IPS-20b (cell line): ENCODE data around the gene NEXN.
"Not testable (repeated sequence)": the region's sequence is repeated elsewhere in the genome, so short reads cannot be mapped to it uniquely, and the experiment has no call there.

Experiments
- H3K27ac ChIP-seq: one replicate; pipeline ENCODE4 v1.5.1; 2013; ENCODE audit warnings: low read length
- H3K27me3 ChIP-seq: 2 replicates; pipeline ENCODE4 v1.6.1; 2013; ENCODE audit warnings: mild to moderate bottlenecking, low read length, inconsistent platforms; ENCODE audit not compliant: insufficient read depth
- H3K36me3 ChIP-seq: 2 replicates; pipeline ENCODE4 v1.6.1; 2013; ENCODE audit warnings: low read depth, mild to moderate bottlenecking, inconsistent platforms, low read length, moderate library complexity; ENCODE audit not compliant: insufficient read depth
- H3K4me1 ChIP-seq: 2 replicates; pipeline ENCODE4 v1.6.1; 2013; ENCODE audit warnings: mild to moderate bottlenecking, control low read depth, inconsistent platforms, low read length, moderate library complexity; ENCODE audit not compliant: insufficient read depth
- H3K4me3 ChIP-seq: 2 replicates; pipeline ENCODE4 v1.5.1; 2013; ENCODE audit warnings: mild to moderate bottlenecking, low read length, inconsistent platforms
- H3K9ac ChIP-seq: 2 replicates; pipeline ENCODE4 v1.6.1; 2013; ENCODE audit warnings: low read depth, mild to moderate bottlenecking, inconsistent platforms, low read length, moderate library complexity
- H3K9me3 ChIP-seq: 2 replicates; pipeline ENCODE4 v1.6.1; 2013; ENCODE audit warnings: mild to moderate bottlenecking, low read depth, low read length, inconsistent platforms; ENCODE audit not compliant: insufficient read depth

Gene NEXN

DNA sequence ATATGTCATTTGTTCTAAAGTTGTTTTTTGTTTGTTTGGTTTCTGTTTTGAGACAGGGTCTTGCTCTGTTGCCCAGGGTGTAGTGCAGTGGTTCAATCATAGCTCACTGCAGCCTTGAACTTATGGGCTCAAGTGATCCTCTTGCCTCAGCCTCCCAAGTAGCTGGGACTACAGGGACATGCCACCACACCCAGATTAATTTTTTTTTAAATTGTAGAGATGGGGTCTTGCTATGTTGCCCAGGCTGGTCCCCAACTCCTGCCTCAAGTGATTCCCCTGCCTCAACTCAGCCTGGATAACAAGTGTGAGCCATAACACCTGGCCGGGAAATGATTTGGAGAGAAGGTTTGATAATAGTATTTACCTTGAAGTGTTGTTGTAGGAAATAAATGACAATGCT, 18.2 kb downstream of the NEXN start:
- Histone ChIP-seq H3K27me3 (no peaks in the 10 kb centered on the region), H3K36me3 (no peaks in the 10 kb centered on the region), H3K9me3 (no peaks in the 10 kb centered on the region), H3K4me1 (no peaks in the 10 kb centered on the region), H3K4me3 (no peak overlapping the region), H3K27ac (no peak overlapping the region), H3K9ac (no peak overlapping the region)

GRCh38 chr1:77910116-77910515, 21.7 kb downstream of the NEXN start:
- H3K4me3 ChIP-seq = no peak overlapping the region
- no peak overlapping the region for H3K27ac ChIP-seq
- no peak overlapping the region for H3K9ac ChIP-seq
- no peaks in the 10 kb centered on the region for H3K27me3 ChIP-seq
- no peaks in the 10 kb centered on the region for H3K9me3 ChIP-seq
- H3K4me1 ChIP-seq = no peaks in the 10 kb centered on the region
- H3K36me3 ChIP-seq = no peaks in the 10 kb centered on the region

- H3K27ac ChIP-seq, H3K9me3 ChIP-seq, H3K4me3 ChIP-seq, H3K9ac ChIP-seq, H3K36me3 ChIP-seq, H3K4me1 ChIP-seq, H3K27me3 ChIP-seq: not testable (repeated sequence)
Observed at GRCh38 chr1:77918918-77919317, 30.5 kb downstream of the NEXN start.

DNA sequence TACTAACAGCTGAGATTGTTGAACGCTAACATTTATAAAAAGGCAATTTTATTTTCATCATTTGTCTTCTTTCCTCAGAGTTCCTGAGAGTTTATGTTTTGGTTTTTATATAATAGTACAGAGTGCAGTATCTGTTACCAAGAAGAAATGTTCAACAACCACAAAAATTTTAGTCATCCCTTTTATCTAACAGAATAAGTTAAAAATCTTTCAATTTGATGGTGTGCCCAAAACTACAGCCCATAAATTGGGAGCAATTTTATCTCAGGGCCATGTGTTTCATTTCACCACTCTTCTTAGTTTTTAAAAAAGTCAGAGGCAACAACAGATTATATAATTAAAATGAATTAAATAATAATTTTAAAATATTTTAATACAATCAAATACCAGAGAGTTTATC, 37.1 kb downstream of the NEXN start:
- Histone ChIP-seq H3K36me3 (peaks cover 4% of the 10 kb centered on the region; the same call in 1 of the 2 replicates), H3K9ac (no peak overlapping the region), H3K4me1 (no peaks in the 10 kb centered on the region), H3K27ac (no peak overlapping the region), H3K9me3 (no peaks in the 10 kb centered on the region), H3K4me3 (no peak overlapping the region), H3K27me3 (no peaks in the 10 kb centered on the region)

GRCh38 chr1:77925956-77926355, 37.5 kb downstream of the NEXN start:
- Histone ChIP-seq H3K27ac (no peak overlapping the region), H3K9ac (no peak overlapping the region), H3K4me3 (no peak overlapping the region), H3K27me3 (no peaks in the 10 kb centered on the region), H3K36me3 (peaks cover 4% of the 10 kb centered on the region; the same call in 1 of the 2 replicates), H3K9me3 (no peaks in the 10 kb centered on the region), H3K4me1 (no peaks in the 10 kb centered on the region)

DNA sequence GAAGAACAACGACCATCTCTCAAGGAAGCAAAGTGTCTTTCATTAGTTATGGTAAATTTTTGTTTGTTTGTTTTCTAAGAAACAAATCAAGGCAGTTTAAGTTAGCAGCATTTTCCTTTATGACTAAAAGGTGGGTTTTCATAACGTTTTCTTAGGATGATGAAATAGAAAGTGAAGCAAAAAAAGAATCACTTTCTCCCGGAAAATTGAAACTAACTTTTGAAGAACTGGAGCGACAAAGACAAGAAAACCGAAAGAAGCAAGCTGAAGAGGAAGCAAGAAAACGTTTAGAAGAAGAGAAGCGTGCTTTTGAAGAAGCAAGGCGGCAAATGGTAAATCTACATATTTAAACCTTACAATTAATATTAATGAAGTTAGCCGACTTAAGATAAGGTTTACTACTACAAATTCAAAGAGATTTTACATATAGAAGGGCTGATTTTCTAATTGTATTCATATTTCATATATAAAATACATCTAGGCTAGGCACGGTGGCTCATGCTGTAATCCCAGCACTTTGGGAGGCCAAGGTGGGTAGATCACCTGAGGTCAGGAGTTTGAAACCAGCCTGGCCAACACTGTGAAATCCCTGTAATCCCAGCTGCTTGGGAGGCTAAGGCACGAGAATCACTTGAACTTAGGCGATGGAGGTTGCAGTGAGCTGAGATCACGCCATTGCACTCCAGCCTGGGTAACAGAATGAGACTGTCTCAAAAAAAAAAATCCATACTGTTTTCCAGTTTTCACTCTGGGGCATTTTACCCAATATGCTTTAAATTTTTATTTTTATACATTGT, 38.3 kb downstream of the NEXN start:
- Histone ChIP-seq H3K4me3 (no peak overlapping the region), H3K27ac (no peak overlapping the region), H3K9ac (no peak overlapping the region)

DNA sequence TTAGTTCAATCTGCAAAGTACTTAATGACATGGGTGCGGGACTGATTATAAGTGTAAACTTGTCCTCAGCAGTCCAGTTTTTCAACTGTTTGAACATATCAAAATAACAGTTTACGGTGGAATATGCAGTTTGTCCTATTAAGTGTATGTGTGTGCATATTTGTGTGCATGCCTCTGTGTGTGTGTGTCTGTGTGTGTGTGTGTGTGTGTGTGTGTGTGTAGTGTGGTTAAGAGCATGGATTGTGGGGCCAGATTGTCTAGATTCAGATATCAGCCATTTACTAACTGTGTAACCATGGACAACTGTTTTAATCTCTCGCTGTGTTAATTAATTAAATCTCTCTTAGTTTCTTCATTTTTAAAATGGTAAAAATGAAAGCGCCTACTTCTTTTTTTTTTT, 39.0 kb downstream of the NEXN start:
- Histone ChIP-seq H3K9me3 (no peaks in the 10 kb centered on the region), H3K27ac (no peak overlapping the region), H3K4me3 (no peak overlapping the region), H3K4me1 (no peaks in the 10 kb centered on the region), H3K36me3 (peaks cover 4% of the 10 kb centered on the region; the same call in 1 of the 2 replicates), H3K9ac (no peak overlapping the region), H3K27me3 (no peaks in the 10 kb centered on the region)

More for the DNA sequence above, 38.3 kb downstream of the NEXN start:
- Histone ChIP-seq H3K27me3 (no peaks in the 10 kb centered on the region), H3K9me3 (no peaks in the 10 kb centered on the region), H3K4me1 (no peaks in the 10 kb centered on the region), H3K36me3 (peaks cover 4% of the 10 kb centered on the region; the same call in 1 of the 2 replicates)

GRCh38 chr1:77929806-77930205, 41.4 kb downstream of the NEXN start:
- no peak overlapping the region for H3K4me3 ChIP-seq
- H3K9me3 ChIP-seq = no peaks in the 10 kb centered on the region

GRCh38 chr1:77938651-77939050, 50.2 kb downstream of the NEXN start:
- Histone ChIP-seq H3K9me3 (no peaks in the 10 kb centered on the region), H3K27me3 (no peaks in the 10 kb centered on the region), H3K9ac (no peak overlapping the region), H3K4me1 (no peaks in the 10 kb centered on the region), H3K36me3 (peaks cover 19% of the 10 kb centered on the region), H3K4me3 (no peak overlapping the region), H3K27ac (no peak overlapping the region)

More at GRCh38 chr1:77929806-77930205, 41.4 kb downstream of the NEXN start:
- peaks cover 4% of the 10 kb centered on the region; the same call in 1 of the 2 replicates for H3K36me3 ChIP-seq
- H3K27ac ChIP-seq = no peak overlapping the region
- H3K27me3 ChIP-seq = no peaks in the 10 kb centered on the region
- no peaks in the 10 kb centered on the region for H3K4me1 ChIP-seq
- no peak overlapping the region for H3K9ac ChIP-seq

- Histone ChIP-seq H3K4me3 (no peak overlapping the region), H3K36me3 (peaks cover 42% of the 10 kb centered on the region)
Observed at GRCh38 chr1:77940921-77941570, 52.6 kb downstream of the NEXN start.

GRCh38 chr1:77942400-77943140, 54.1 kb downstream of the NEXN start:
- H3K36me3 ChIP-seq = peaks cover 58% of the 10 kb centered on the region
- no peak overlapping the region for H3K27ac ChIP-seq
- no peaks in the 10 kb centered on the region for H3K4me1 ChIP-seq
- H3K9me3 ChIP-seq = no peaks in the 10 kb centered on the region
- H3K4me3 ChIP-seq = no peak overlapping the region
- no peak overlapping the region for H3K9ac ChIP-seq
- no peaks in the 10 kb centered on the region for H3K27me3 ChIP-seq

More at GRCh38 chr1:77940921-77941570, 52.6 kb downstream of the NEXN start:
- Histone ChIP-seq H3K9ac (no peak overlapping the region), H3K9me3 (no peaks in the 10 kb centered on the region), H3K4me1 (no peaks in the 10 kb centered on the region), H3K27ac (no peak overlapping the region), H3K27me3 (no peaks in the 10 kb centered on the region)
